ENCODE measurements around the gene SPCS2.
A peak's percentile ranks its signal among the peaks of the same experiment; 100 is the strongest.
"Not testable (repeated sequence)": the region's sequence is repeated elsewhere in the genome, so short reads cannot be mapped to it uniquely, and the experiment has no call there.

SPCS2 gene

DNA sequence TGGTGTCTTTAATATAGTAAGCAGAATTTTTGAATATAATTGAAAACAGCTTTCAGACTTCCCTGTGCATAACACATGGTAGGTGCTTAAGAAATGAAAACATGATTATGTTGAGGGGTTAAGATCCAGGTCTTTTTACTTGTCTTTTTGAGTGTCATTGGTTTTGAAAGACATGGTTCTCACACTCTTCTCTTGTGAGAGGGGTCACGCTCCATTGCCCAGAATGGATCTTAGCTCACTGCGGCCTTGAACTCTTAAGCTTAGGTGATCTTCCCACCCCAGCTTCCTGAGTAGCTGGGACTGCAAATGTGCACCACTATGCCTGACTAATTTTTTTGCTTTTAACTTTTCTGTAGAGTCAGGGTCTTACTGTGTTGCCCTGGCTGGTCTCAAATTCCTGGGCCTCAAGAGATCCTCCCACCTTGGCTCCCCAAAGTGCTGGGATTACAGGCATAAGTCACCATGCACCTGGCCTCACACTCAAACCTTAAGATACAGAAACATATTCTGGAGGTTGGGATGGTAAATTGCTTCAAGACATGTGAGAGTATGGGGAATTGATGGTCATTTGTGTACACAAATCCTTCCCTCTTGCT is 1.4 kb downstream of the SPCS2 start:
- DNase-seq (ENCODE audit: low read depth in 2 of 2) = no peak

DNA sequence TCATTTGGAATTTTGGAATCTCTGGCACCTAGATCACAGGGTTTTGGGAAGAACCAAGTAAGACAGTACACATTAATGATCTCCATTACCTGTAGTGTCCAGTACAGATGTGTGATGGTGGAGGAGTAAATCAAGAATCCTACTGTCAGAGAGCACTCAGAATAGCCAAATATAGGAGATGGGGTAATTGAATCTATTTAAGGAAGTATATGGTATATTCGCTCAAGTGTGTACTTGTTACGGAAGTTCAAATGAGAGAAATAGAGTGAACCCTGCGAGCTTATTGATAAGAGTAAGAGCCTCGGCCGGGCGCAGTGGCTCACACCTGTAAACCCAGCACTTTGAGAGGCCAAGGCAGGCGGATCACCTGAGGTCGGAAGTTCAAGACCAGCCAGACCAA is 2.2 kb downstream of the SPCS2 start:
- DNase-seq (ENCODE audit: low read depth in 2 of 2) = no peak

DNA sequence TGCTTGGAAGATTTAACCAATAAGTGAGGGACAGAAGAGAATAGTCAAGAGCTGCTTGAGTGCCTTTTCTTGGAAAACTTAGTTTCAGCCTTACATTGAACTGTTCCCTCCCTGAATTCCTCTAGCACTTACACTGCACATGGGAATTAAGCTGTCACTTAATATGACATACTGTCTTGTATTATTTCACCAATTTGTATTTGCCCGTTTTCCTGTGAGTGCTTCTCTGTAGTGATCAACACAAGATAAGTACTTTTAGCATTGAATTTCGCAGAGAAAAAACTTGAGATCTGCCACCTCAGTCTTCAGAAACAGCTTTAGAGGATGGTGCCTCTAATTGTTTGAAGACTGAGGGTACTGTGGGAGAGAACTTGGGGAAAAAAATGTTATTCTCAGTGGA is 3.7 kb downstream of the SPCS2 start:
- no peak for DNase-seq (ENCODE audit: low read depth in 2 of 2)

DNA sequence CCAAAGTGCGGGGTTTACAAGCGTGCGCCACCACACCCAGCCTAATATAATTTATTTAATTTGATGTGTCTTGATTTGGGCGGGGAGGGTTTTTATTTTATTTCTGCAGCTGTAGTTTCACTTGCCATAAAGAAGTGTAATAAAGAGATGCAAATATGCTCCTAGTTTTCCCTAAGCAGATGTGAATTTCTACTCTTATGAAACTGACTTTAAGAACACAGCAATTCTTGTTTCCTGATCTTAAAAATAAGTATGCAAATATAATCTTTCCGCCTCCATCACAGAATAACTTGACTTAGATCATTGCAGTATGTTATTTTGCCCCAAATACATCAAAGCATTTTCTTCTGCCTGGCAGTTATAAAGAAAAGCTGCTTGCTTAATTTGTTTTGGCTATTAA is 4.4 kb downstream of the SPCS2 start:
- no peak for DNase-seq (ENCODE audit: low read depth in 2 of 2)

DNA sequence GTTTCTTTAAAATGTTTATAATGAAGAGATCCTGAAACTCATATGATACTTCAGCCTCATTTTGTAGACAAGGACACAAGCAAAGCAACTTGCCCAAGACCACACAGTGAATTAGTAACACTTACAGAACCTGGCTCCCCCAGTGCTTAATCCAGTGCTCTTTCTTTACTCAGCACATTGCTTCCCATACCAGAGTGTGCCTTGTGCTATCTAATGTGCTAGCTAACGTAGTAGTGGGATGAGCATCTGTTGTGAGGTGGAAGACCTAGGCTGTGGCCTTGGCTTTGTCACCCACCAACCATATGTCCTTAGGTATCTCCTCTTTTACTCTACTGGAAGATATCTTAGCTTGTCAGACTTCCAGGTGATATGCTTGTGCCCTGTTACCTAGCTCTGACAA is 5.1 kb downstream of the SPCS2 start:
- DNase-seq (ENCODE audit: low read depth in 2 of 2) = no peak

DNA sequence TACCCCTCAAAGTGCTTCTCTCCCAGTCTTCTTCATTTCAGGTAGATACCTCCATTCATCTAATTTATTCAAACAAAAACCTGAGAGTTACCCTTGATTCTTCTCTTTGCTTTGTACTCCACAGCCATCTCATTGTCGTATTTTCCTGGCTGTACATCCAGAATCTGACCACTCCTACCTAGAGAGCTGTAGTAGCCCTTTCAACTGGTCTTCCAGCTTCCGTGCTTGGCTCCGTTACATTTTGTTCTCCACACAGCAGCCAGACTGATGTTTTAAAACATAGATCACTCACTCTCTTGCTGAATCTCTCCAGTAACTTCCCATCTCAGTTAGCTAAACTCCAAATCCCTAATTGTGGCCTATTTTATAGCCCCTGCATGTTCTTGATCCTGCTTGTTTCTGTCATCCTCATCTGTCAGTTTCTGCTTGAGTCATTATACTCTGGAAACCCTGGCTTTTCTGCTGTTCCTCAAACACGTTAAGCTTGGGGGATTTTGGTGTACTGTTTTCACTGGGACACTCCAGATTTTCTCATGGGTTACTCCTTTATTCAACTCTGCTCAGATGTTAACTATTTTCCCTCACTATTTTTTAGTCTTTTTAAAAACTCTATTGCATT is 7.4 kb downstream of the SPCS2 start:
- no peak for DNase-seq (ENCODE audit: low read depth in 2 of 2)

DNA sequence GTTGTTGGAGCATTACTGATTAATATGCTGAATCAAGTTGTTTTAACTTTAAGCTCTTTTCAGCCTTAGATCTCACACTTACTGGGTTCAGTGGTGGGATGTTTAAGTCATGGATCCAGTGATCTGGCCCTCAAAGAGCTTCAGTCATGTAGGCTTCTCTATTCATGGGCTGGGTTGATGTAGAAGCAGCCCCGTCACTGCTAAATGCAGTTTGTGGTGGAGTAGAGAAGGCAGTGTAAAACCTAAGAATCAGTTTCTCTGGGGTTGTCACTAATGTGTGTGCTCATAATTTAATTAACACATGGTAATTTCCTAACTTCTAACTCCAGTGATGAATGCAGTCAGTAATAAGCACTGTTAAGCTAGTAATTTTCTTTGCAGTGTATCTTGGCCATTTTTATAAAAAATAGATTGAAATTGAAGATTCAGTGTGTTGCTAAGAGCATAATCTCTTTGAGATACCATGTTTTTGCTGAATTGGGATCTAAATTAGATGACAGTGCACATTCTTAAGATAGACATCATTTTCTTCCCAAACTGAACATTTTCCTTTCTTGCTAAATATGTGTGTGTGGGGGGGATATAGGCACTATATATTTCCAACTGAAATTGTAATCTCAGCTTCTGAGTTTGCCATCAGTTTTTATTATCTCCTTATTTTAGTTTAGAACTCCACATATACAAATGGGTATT is 9.0 kb downstream of the SPCS2 start:
- no peak for DNase-seq (ENCODE audit: low read depth in 2 of 2)

DNA sequence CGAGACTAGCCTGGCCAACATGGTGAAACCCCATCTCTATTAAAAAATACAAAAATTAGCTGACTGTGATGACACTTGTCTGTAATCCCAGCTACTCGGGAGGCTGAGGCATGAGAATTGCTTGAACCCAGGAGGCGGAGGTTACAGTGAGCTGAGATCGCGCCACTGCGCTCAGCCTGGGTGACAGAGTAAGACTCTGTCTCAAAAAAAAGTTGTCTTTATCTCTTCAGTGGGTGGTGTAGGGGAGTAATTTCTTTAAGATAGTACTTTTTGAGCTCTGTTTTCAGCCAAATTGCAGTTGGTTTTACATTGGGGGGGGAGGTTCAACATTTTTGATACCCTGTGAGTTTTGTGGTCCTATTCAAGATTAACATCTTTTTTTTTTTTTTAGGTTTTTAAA is 11.1 kb downstream of the SPCS2 start:
- not testable (repeated sequence) for DNase-seq (ENCODE audit: low read depth in 2 of 2)

DNA sequence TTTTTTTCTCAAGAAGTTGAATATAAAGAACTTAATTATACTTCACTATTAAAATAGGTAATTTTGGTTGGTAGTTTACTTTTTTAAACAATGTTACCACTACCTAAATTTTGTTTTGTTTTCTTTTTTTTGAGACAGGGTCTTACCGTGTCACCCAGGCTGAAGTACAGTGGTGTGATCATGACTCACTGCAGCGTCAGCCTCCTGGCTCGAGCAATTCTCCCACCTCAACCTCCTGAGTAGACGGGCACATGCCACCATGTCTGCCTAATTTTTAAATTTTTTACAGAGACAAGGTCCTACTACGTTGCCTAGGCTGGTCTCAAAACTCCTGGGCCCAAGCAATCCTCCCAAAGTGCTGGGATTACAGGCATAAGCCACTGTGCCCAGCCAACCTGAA is 17.6 kb downstream of the SPCS2 start:
- DNase-seq (ENCODE audit: low read depth in 2 of 2) = no peak

DNA sequence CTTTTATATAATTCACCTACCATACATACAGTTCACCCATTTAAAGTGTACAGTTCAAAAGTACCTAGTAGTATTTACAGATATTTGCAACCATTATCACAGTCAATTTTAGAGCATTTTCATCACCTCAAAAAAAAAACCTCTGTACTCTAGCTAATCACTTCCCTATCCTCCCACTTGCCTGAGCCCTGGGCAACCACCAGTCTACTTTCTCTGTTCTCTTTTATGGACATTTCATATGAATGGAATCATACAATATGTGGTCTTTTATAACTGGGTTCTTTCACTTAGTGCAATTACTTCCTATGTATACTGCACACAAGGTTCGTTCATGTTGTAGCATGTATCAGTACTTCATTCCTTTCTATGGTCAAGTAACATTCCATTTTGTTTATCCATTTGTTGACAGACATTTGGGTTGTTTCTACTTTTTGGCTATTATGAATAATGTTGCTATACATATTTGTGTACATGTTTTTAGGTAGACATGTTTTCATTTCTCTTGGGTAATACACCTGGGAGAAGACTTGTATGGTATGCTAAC is 21.9 kb downstream of the SPCS2 start:
- DNase-seq (ENCODE audit: low read depth in 2 of 2) = no peak

DNA sequence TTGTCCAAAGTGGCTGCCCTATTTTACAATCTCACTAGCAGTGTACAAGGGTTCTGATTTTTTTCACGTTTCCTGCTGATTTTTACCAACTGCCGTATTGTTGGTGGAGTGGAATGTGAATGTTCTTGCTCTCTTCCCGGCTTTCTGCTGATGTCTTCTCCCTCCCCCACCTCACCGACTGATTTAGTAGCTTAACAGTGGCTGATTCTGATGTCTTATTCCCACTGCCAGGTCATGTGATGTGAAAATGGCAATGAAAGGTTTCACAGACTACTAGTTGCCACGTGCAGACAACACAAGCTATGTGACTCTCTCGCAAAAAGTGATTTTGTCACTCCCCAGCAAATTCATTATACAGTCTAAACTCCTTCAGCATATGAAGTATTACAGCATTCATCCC is 22.4 kb downstream of the SPCS2 start:
- DNase-seq (ENCODE audit: low read depth in 2 of 2) = no peak

DNA sequence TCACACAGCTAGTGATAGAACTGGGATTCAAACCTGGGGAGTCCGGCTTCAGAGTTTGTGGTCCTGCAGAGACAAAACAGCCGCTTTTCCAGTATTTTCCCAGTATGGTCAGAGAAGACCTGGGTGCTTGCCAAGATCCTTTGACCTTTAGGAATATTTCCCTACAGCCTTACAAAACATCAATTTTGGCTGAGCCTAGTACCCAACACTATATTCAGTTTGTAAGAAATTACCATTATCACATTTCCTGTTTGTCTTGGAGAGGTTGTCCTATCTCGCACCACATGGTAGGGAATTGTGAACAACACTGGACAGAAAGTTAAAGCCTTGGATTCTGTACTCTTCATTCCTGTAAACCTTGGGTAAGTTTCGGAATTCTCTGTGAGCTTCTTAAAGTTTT is 29.0 kb downstream of the SPCS2 start:
- DNase-seq (ENCODE audit: low read depth in 2 of 2) = no peak

DNA sequence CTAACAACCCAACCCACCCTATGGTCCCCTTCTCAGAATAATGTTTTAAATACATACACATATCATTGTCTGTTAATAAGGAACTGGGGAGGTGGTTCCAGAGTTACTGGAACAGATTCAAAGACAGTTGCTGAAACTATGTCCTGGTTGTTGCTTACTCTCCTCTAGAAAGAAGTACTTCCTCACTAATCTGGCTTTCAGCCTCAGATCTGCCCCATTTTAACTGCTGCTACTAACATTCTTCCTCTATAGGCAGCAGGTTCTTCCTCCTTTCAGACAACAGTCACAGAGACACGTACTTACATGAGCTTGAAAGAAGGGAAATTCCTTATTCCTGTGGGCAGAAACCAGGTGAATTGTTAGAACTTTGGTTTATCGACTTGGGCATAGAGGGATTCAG is 31.6 kb downstream of the SPCS2 start:
- no peak for DNase-seq (ENCODE audit: low read depth in 2 of 2)

DNA sequence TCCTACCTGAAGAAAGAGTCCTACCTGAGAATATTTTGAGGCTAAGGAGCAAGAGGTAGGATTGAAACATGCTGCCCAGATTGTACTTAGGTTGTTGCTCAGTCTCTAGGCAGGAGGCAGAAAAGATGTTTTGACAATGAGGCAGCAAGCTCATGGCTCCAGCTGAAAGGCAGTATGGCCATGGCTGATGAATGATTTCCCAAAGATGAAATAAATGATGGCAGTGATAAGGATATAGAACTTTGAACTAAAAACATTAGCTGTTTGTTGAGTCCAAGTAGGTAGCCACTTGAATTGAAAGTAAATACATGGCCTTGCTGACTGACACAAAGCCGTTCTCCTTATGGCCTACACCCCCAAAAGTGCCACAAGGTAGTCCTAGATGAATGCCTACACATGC is 32.8 kb downstream of the SPCS2 start:
- no peak for DNase-seq (ENCODE audit: low read depth in 2 of 2)

DNA sequence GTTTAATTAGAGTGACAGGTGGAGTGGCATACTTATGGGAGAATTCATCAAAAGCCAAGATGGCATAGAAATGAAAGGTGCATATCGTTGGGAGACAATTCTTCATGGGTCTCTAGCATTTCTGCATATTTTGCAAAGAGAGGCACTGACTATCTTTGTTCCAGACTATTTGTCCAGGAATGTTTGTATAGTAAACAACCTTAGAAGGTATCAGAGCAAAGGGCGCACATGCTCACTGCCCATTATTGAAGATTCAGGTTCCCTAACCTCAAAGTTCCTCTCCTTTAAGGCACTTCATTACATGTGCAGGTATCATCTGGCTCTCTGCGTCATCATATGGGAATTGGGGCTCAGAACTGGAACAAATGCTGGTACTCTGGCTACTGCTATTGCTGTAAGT is 35.0 kb downstream of the SPCS2 start:
- DNase-seq (ENCODE audit: low read depth in 2 of 2) = no peak

DNA sequence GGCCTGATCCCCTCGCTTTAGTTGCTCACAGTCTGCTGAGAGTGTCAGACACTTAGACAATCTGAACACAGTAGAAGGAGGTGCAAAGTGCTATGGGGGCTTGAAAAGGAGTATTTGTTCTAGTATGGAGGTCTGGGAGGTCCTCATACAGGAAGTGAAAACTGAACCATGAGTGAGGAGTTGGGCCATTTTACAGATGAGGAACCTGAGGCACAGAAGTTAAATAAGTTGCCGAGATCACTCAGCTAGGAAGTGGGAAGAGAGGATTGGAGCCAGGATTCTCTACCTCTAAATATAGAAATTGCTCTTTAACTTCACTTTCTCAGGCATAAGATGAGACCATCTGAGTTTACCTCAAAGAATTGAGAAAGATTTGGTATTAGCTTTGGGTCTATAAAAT is 35.7 kb downstream of the SPCS2 start:
- no peak for DNase-seq (ENCODE audit: low read depth in 2 of 2)

DNA sequence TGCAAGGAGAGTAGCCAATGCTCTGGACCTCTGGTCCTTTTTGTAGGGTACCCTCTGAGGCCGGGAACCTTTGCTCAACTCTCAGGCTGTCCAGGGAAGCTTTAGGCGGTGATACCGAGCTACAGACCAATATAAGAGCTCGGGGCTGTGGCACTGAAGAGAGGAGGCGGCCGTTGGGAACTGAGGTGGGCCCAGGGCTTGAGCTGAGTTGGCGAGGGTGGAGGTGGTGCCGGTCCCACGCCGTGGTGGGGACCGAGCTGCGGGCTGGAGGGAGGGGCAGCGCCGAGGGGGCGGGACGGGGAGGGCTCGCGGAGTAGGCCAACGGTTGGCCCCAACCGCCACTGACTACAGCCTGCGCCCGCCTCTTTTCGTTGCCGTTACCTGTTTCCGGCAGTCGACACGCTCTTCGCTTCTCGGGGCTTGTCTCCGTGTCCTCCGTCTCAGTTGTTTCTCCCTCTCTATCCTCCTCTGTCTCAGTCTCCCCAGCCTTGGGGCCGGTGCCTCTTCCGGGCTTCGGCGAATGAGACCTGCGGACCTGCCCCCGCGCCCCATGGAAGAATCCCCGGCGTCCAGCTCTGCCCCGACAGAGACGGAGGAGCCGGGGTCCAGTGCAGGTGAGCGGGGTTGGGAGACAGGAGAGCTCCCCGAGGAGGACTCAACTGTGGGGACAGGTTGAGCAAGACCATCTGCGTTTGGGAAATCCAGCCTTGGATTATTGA is 39.6 kb downstream of the SPCS2 start, which contains the start of gene NEU3:
TSS of gene NEU3 (plus strand) at position 393 of the 719 bp plus-strand sequence. CDS start at position 521, 128 bp downstream.
- peak; percentile 21 to 27 for DNase-seq (ENCODE audit: low read depth in 2 of 2)

DNA sequence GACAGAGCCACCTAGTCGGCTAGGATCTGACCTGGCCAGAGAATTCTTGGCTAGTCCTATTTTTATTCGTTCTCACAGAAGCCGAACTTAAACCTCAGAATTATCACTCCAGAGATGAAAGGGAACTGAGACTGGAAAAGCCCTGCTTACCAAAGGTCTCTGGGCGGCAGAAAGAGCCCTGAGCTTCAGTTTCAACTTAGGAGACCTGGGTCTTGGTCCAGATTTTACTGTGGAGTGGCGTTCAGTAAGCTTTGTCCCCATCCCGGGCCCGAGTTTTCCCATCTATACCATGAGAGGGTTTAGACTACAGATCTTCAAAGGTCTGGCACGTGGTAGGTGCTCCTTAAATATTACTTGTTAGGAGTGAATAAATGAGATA is 40.2 kb downstream of the SPCS2 start:
- DNase-seq (ENCODE audit: low read depth in 2 of 2) = no peak

DNA sequence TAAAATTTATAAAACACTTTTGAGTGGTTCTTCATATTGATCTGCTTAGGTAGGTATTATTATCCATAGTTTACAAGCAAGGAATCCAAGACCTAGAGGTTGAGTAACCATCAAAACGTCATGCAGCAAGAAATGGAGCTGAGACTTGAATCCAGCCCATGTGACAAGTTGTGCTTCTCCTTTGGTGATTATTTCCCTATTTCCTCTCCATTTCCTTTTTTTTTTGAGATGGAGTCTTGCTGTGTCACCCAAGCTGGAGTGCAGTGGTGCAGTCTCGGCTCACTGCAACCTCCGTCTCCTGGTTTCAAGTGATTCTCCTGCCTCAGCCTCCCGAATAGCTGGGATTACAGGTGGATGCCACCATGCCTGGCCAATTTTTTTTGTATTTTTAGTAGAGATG is 41.1 kb downstream of the SPCS2 start:
- not testable (repeated sequence) for DNase-seq (ENCODE audit: low read depth in 2 of 2)

DNA sequence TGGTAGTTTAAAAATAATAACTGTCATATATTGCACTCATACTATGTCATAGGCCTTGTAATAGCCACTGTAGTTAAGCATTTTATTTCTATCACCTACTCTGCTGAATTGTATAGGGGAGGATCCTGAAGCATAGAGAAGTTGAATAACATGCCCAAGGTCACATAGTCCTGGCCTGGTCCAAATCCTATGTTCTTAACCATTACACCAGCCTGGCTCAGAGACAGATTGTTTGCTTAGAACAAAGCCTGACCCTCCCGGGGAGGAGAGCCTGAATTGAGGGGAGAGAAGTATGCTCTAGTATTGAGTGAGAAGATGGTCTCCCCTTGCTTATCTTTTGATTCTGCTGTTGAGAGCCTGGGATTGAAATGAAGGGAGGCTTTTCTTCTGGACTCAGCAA is 41.9 kb downstream of the SPCS2 start:
- no peak for DNase-seq (ENCODE audit: low read depth in 2 of 2)

DNA sequence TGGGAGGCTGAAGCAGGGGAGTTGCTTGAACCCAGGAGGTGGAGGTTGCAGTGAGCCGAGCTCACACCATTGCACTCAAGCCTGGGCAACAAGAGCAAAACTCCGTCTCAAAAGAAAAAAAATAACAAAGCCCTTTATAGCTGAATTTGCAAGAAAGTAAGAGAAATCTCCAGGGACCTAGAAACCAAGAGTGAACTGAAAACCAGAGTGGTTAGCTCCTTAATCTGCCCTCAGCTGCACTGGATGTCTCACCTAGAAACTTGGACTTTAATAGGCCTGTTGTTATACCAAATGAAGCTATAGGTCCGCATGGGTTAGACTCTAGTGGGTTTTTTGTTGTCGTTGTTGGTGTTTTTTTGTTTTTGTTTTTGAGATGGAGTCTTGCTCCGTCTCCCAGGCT is 43.8 kb downstream of the SPCS2 start:
- no peak for DNase-seq (ENCODE audit: low read depth in 2 of 2)

DNA sequence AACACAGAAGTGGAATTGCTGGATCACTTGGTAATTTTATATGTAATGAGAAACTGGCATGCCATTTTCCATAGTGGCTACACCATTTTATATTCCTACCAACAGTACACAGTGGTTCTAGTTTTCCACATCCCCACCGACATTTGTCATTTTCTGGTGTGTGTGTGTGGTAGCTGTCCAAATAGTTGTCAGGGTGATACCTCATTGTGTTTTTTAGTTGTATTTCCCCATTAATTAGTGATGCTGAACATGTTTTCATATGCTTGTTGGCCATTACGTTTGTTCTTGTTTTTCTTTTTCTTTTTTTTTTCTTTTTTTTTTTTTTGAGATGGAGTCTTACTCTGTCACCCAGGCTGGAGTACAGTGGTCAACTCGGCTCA is 51.9 kb downstream of the SPCS2 start:
- no peak for DNase-seq (ENCODE audit: low read depth in 2 of 2)

DNA sequence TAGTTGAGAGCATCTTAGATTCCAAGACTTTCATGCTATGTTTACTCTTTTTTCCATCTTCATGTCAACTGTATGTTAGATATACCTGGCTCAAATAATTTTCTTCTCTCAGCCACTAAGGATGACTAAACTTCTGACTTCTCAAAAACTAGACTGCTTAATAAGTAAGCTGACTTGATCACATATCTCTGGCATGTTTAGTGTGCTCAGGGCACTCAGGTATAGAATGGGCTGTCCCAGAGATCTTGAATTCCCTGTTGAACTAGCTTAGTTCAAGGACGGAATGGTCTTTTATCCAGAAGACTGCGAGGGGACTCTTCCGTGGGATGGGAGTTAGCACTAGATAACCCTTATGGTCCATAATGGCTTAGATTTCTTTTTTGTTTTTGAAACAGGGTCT is 52.6 kb downstream of the SPCS2 start:
- DNase-seq (ENCODE audit: low read depth in 2 of 2) = no peak
